Vagina (tissue), 2 donors: ENCODE data around the gene RANBP10. TPM values are rescaled to one million over a fixed set of nuclear protein-coding genes. Genes with fewer than 3 reads are reported as not detected.

Experiments used
- DNase-seq, 2 donors: peaks; one replicate each; pipeline ENCODE4 v3.0.0-alpha.2; 2017; ENCODE audit errors: extremely low spot score in 2 of 2
- H3K27ac ChIP-seq: fragments of 200-600 bp; sonication (generic); one replicate; pipeline ENCODE4 v1.5.1; 2019
- H3K27me3 ChIP-seq: fragments of 200-600 bp; sonication (generic); one replicate; pipeline ENCODE4 v1.5.1; 2019
- H3K36me3 ChIP-seq, 2 donors: fragments of 200-600 bp; sonication (generic); one replicate each; pipeline ENCODE4 v1.5.1; 2017 to 2019
- H3K4me1 ChIP-seq: fragments of 200-600 bp; sonication (generic); one replicate; pipeline ENCODE4 v1.5.1; 2019
- H3K4me3 ChIP-seq, 2 donors: fragments of 200-600 bp; sonication (generic); 1 replicate in 1 of 2; 2 replicates in 1 of 2; pipeline ENCODE4 v1.5.1; 2016 to 2019
- H3K9me3 ChIP-seq: fragments of 200-600 bp; sonication (generic); one replicate; pipeline ENCODE4 v1.5.1; 2019
- POLR2A ChIP-seq, 2 donors: fragments of 450-650 bp; IDR thresholded peaks; one replicate each; pipeline ENCODE4 v1.6.1; 2017; ENCODE audit warnings: antibody characterized with exemption in 2 of 2, mild to moderate bottlenecking in 2 of 2, moderate library complexity in 2 of 2
- POLR2AphosphoS5 ChIP-seq, 2 donors: sonication (generic); formaldehyde crosslinking; IDR thresholded peaks; one replicate each; pipeline ENCODE4 v1.9.0; 2017; ENCODE audit warnings: antibody characterized with exemption in 2 of 2, mild to moderate bottlenecking in 2 of 2, low read depth in 1 of 2; ENCODE audit not compliant: insufficient read depth in 1 of 2
- intact Hi-C: fragments of 100-400 bp; cut with DNase I; formaldehyde crosslinking; loops from one replicate; pipeline ENCODE4 v1.15.1; 2023
- total RNA-seq: library from RNA; depleted of rRNA; stranded (reverse); fragments of >200 nt; gene quantifications from one replicate; pipeline ENCODE4 v1.2.3, GENCODE V29; 2016
- TF ChIP-seq, protein P1 (sequence below), 3 experiments: fragments of 450-650 bp in 2 of 3; fragments of 200-600 bp in 1 of 3; sonication (generic) in 1 of 3; IDR thresholded peaks; one replicate each; pipeline ENCODE4 v1.5.1; 2017 to 2019; ENCODE audit warnings: antibody characterized with exemption in 3 of 3, mild to moderate bottlenecking in 2 of 3, moderate library complexity in 2 of 3

Gene RANBP10
- total RNA-seq, 1 donor from 2014 or later: 17.9 TPM

- Histone ChIP-seq H3K4me3 (no peak overlapping the region), H3K27me3 (no peaks in the 10 kb centered on the region), H3K4me1 (peaks cover 26% of the 10 kb centered on the region), H3K36me3 (peaks cover 0 to 13% of the 10 kb centered on the region in 2 donors), H3K9me3 (no peaks in the 10 kb centered on the region), H3K27ac (no peak overlapping the region)
- DNase-seq: no peak
- intact Hi-C loops: no loop called here
- TF ChIP-seq POLR2AphosphoS5 (IDR thresholded peaks at IDR 0.05; ENCODE audit: insufficient read depth in 1 of 2, low read depth in 1 of 2): no peak
- TF ChIP-seq POLR2A (IDR thresholded peaks at IDR 0.05): no peak
- TF ChIP-seq, protein P1, sequence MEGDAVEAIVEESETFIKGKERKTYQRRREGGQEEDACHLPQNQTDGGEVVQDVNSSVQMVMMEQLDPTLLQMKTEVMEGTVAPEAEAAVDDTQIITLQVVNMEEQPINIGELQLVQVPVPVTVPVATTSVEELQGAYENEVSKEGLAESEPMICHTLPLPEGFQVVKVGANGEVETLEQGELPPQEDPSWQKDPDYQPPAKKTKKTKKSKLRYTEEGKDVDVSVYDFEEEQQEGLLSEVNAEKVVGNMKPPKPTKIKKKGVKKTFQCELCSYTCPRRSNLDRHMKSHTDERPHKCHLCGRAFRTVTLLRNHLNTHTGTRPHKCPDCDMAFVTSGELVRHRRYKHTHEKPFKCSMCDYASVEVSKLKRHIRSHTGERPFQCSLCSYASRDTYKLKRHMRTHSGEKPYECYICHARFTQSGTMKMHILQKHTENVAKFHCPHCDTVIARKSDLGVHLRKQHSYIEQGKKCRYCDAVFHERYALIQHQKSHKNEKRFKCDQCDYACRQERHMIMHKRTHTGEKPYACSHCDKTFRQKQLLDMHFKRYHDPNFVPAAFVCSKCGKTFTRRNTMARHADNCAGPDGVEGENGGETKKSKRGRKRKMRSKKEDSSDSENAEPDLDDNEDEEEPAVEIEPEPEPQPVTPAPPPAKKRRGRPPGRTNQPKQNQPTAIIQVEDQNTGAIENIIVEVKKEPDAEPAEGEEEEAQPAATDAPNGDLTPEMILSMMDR (IDR thresholded peaks at IDR 0.05): no peak
These were observed 35.9 kb downstream of the RANBP10 start for GRCh38 chr16:67770346-67770991.

- DNase-seq: no peak
- intact Hi-C loops: no loop called here
- H3K4me1 ChIP-seq: peaks cover 9% of the 10 kb centered on the region
- no peak overlapping the region for H3K4me3 ChIP-seq
- H3K36me3 ChIP-seq: peaks cover 0 to 13% of the 10 kb centered on the region in 2 donors
- no peak overlapping the region for H3K27ac ChIP-seq
- TF ChIP-seq POLR2AphosphoS5 (IDR thresholded peaks at IDR 0.05; ENCODE audit: insufficient read depth in 1 of 2, low read depth in 1 of 2) (no peak), POLR2A (IDR thresholded peaks at IDR 0.05) (no peak)
- TF ChIP-seq, protein P1 (IDR thresholded peaks at IDR 0.05): no peak
- H3K27me3 ChIP-seq: no peaks in the 10 kb centered on the region
- H3K9me3 ChIP-seq: no peaks in the 10 kb centered on the region
These were observed 38.4 kb downstream of the RANBP10 start for GRCh38 chr16:67767953-67768352.

GRCh38 chr16:67766291-67766690 lies 40.1 kb downstream of the RANBP10 start:
- Histone ChIP-seq H3K36me3 (peaks cover 0 to 8% of the 10 kb centered on the region in 2 donors), H3K9me3 (no peaks in the 10 kb centered on the region)
- intact Hi-C loops: no loop called here

GRCh38 chr16:67764158-67764667 lies 42.1 kb downstream of the RANBP10 start:
- no peak for DNase-seq
- peaks cover 6% of the 10 kb centered on the region for H3K4me1 ChIP-seq
- H3K4me3 ChIP-seq: no peak overlapping the region
- no peak for TF ChIP-seq POLR2AphosphoS5 (IDR thresholded peaks at IDR 0.05; ENCODE audit: insufficient read depth in 1 of 2, low read depth in 1 of 2)
- TF ChIP-seq, protein P1 (IDR thresholded peaks at IDR 0.05): no peak
- TF ChIP-seq POLR2A (IDR thresholded peaks at IDR 0.05): no peak
- H3K27me3 ChIP-seq: no peaks in the 10 kb centered on the region
- intact Hi-C loops: no loop called here
- no peak overlapping the region for H3K27ac ChIP-seq
- H3K9me3 ChIP-seq: no peaks in the 10 kb centered on the region
- H3K36me3 ChIP-seq: no peaks in the 10 kb centered on the region

More at GRCh38 chr16:67766291-67766690, 40.1 kb downstream of the RANBP10 start:
- DNase-seq: no peak
- TF ChIP-seq POLR2AphosphoS5 (IDR thresholded peaks at IDR 0.05; ENCODE audit: insufficient read depth in 1 of 2, low read depth in 1 of 2) (no peak), POLR2A (IDR thresholded peaks at IDR 0.05) (no peak)
- TF ChIP-seq, protein P1 (IDR thresholded peaks at IDR 0.05): no peak
- Histone ChIP-seq H3K27me3 (no peaks in the 10 kb centered on the region), H3K4me1 (no peaks in the 10 kb centered on the region), H3K27ac (no peak overlapping the region), H3K4me3 (no peak overlapping the region)

GRCh38 chr16:67763066-67763465 lies 43.3 kb downstream of the RANBP10 start:
- Histone ChIP-seq H3K4me1 (peaks cover 6% of the 10 kb centered on the region), H3K4me3 (no peak overlapping the region), H3K27me3 (no peaks in the 10 kb centered on the region), H3K36me3 (no peaks in the 10 kb centered on the region), H3K9me3 (no peaks in the 10 kb centered on the region), H3K27ac (no peak overlapping the region)
- DNase-seq: no peak
- intact Hi-C loops: no loop called here
- TF ChIP-seq POLR2AphosphoS5 (IDR thresholded peaks at IDR 0.05; ENCODE audit: insufficient read depth in 1 of 2, low read depth in 1 of 2) (no peak), POLR2A (IDR thresholded peaks at IDR 0.05) (no peak)
- TF ChIP-seq, protein P1 (IDR thresholded peaks at IDR 0.05): no peak
